Motor neuron (in vitro differentiated cells): ENCODE data around the gene SLC17A2. TPM values are rescaled to one million over a fixed set of nuclear protein-coding genes. Genes with fewer than 3 reads are reported as not detected.
A peak's percentile ranks its signal among the peaks of the same experiment; 100 is the strongest.

Experiments
- ATAC-seq, 8 experiments: fragments of 200-7000 bp; cut with Tn5 transposase; replicated peaks in 6 of 8; 2 replicates each; pipeline ENCODE4 v1.8.0; 2021; ENCODE audit warnings: mild to moderate bottlenecking in 8 of 8, moderate library complexity in 8 of 8
- H3K27ac ChIP-seq, 2 donors: fragments of 250-450 bp; sonication (Bioruptor Pico); 2 replicates each; pipeline ENCODE4 v1.9.0; 2021; ENCODE audit warnings: antibody characterized with exemption in 2 of 2, mild to moderate bottlenecking in 2 of 2, moderate library complexity in 1 of 2
- H3K4me1 ChIP-seq, 2 donors: fragments of 250-450 bp; sonication (Bioruptor Pico); replicated peaks in 1 of 2; 2 replicates each; pipeline ENCODE4 v1.6.1; 2021; ENCODE audit warnings: antibody characterized with exemption in 2 of 2, mild to moderate bottlenecking in 2 of 2, moderate library complexity in 1 of 2
- H3K4me3 ChIP-seq, 5 donors: fragments of 250-450 bp; sonication (Bioruptor Pico); 2 replicates each; pipeline ENCODE4 v1.9.0; 2021; ENCODE audit warnings: antibody characterized with exemption in 5 of 5, mild to moderate bottlenecking in 5 of 5, moderate library complexity in 4 of 5
- WGBS, 10 experiments: fragments of 450-650 bp; shearing (Covaris generic); methylation state at CpG; one replicate each; pipeline ENCODE4 v1.0.0; 2022; 5-methylcytosine and 5-hydroxymethylcytosine counted together
- in situ Hi-C, 9 experiments: fragments of 400-800 bp; cut with MboI; loops; one replicate each; pipeline ENCODE4 v1.15.0; 2021; ENCODE audit warnings: low sequenced_read_pairs in 9 of 9, low pct_unique_long_range_greater_than_20kb in 2 of 9; ENCODE audit not compliant: unreplicated experiment in 9 of 9
- total RNA-seq, 8 experiments: library from RNA; unstranded; fragments of 300-600 nt; gene quantifications; 2 replicates each; pipeline versions ENCODE4 v1.2.3 to v1.2.4, GENCODE V29; 2022

SLC17A2 gene
- total RNA-seq, 8 experiments from 2014 or later, result 0.14 to 0.31 TPM; not detected in 6

DNA sequence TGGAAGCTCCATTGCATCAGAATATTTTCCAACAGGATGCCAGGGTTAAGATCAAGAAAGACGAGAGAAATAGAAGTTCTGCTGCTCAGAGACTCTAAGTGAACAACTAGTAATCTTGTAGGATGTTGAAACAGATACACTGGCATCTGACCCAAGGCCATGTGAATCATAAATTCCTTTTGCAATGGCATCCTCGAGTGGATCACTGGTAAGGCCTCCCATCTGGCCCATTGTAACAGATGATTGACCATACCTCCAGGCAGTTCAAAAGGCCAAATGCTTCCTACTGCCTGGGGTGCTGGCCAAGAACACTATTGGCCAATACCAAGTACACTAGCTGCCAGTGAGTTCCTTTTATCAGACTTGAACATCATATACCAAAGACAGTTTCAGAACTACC lies 46.5 kb downstream of the SLC17A2 start:
- in situ Hi-C loops, result no loop called here
- Histone ChIP-seq H3K4me1 (no peaks in the 10 kb centered on the region), H3K27ac (no peak overlapping the region), H3K4me3 (no peak overlapping the region)
- ATAC-seq, result no peak
- WGBS, 10 experiments, result 0 to 100% (median 64%) methylated on average over 1 to 2 of the region's 2 CpGs; no CpG with 5 or more reads in 2 of the 10 experiments

GRCh38 chr6:25883536-25883935 lies 47.0 kb downstream of the SLC17A2 start:
- 50 to 100% (median 80%) methylated on average over 1 of the region's 1 CpG; no CpG with 5 or more reads in 5 of the 10 experiments for WGBS, 10 experiments
- no peak for ATAC-seq
- in situ Hi-C loops, result no loop called here
- Histone ChIP-seq H3K4me3 (no peak overlapping the region), H3K4me1 (no peaks in the 10 kb centered on the region), H3K27ac (no peak overlapping the region)

DNA sequence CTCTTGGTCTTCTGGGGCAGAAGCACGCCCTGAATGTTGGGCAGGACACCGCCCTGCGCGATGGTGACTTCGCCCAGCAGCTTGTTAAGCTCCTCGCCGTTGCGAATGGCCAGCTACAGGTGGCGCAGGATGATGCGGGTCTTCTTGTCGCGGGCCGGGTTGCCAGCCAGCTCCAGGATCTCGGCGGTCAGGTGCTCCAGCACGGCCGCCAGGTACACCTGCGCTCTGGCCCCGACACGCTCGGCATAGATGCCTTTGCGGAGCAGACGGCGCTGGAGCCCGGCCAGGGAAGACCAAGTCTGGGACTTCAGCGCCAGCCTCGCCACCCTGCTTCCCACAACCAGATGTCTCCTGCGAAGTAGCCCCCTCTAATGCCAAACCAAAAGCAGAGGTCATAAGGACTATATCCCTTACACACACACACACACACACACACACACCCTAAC lies 48.4 kb downstream of the SLC17A2 start:
- 0 to 98% (median 50%) methylated on average over 1 to 19 of the region's 28 CpGs; no CpG with 5 or more reads in 5 of the 10 experiments for WGBS, 10 experiments

GRCh38 chr6:25880601-25881000 lies 49.9 kb downstream of the SLC17A2 start:
- no peak overlapping the region for H3K27ac ChIP-seq
- no peaks in the 10 kb centered on the region for H3K4me1 ChIP-seq
- H3K4me3 ChIP-seq, result no peak overlapping the region
- in situ Hi-C loops, result no loop called here
- ATAC-seq, result no peak
- WGBS, 10 experiments, result 47 to 100% (median 81%) methylated on average over 1 to 4 of the region's 4 CpGs

More for the DNA sequence above, 48.4 kb downstream of the SLC17A2 start:
- H3K4me1 ChIP-seq, result no peaks in the 10 kb centered on the region
- ATAC-seq, result peak in 2 of 8 experiments; percentile 52 to 82
- no peak overlapping the region for H3K27ac ChIP-seq
- in situ Hi-C loops, result no loop called here
- H3K4me3 ChIP-seq, result no peak overlapping the region

GRCh38 chr6:25878721-25879322 lies 51.7 kb downstream of the SLC17A2 start:
- H3K27ac ChIP-seq, result no peak overlapping the region
- H3K4me3 ChIP-seq, result no peak overlapping the region
- H3K4me1 ChIP-seq, result no peaks in the 10 kb centered on the region
- 50 to 100% (median 93%) methylated on average over 1 to 2 of the region's 2 CpGs; no CpG with 5 or more reads in 1 of the 10 experiments for WGBS, 10 experiments
- no peak for ATAC-seq
- in situ Hi-C loops, result no loop called here

DNA sequence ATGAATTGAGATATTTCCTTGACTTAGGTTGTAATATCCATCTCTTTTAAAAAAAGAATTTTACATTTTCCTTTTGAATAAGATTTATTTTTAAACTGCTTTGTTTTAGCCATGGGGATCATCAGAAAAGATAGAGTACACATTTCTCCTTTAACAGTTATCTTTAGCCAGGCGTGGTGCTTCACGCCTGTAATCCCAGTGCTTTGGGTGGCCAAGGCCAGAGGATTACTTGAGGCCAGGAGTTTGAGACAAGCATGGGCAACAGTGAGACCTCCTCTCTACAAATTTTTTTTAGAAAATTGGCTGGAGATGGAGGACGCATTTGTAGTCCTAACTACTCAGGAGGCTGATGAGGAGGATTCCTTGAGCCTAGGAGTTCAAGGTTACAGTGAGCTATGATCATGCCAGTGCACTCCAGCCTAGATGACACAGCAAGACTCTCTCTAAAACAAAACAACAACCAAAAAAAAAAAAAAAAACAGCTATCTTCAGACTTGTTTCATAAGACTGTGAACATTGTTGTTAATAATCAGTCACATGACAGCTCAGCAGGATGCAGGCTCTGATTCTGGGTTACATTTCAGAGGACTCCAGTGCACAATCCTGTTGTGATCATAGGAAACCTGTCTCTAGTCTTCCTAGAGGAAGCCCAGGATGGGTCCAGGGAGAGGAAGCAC lies 54.4 kb downstream of the SLC17A2 start:
- Histone ChIP-seq H3K4me1 (no peaks in the 10 kb centered on the region), H3K27ac (no peak overlapping the region), H3K4me3 (no peak overlapping the region)
- no peak for ATAC-seq
- in situ Hi-C loops, result no loop called here
- 19 to 95% (median 56%) methylated on average over 2 to 3 of the region's 3 CpGs; no CpG with 5 or more reads in 2 of the 10 experiments for WGBS, 10 experiments

DNA sequence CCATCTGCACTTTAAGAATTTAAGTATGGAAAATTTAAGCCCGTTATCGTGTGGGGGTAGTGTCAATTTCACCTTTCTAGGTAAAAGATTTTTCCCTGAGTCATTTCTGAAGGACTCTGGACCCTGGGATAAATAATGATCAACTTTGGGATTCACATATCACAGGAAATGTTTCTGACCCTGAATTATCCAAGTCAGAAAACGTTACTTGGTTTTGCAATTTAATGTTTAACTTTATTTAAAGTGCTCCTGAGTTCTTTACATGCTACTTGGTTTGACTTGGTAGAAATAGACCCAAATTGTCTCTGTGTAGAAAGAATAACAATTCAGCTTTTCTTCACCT lies 55.0 kb downstream of the SLC17A2 start:
- Histone ChIP-seq H3K4me3 (no peak overlapping the region), H3K4me1 (no peaks in the 10 kb centered on the region), H3K27ac (no peak overlapping the region)
- WGBS, 10 experiments, result 0 to 100% (median 51%) methylated on average over 1 to 3 of the region's 3 CpGs; no CpG with 5 or more reads in 1 of the 10 experiments
- in situ Hi-C loops, result no loop called here
- ATAC-seq, result no peak

DNA sequence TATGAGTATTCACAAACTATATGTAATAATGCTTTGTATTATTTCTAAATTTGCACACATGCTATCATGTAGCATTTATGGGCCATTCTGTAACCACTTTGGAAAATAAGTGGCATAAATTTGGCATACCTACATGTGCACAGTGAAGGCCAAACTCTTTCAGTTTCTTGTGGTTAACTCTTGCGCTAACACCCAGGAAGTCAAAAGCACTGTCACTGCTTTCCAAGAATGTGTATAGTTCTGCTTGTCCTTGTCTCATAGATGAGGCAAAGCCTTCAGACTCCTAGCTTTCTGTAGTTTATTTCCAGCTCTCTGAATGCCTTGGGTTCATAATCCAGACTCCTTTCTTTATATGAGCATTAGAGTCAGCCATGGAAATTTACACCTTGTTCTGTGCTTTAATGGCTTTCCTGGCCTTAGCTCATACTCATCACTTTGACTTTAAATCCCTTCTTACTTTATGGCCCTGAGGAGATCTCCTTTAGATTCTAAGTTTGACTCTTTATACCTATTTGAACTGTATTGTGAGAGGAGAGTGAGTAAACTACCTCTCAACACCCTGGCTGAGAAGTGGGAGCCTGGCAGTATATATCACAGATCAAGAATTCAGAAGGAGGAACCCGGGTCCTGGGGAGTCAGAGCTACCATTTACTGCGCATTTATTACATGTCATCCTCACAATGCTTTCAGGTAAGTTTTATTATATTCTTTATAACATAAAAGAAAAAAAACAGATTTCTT lies 55.5 kb downstream of the SLC17A2 start:
- in situ Hi-C loops, result no loop called here
- no peak overlapping the region for H3K4me3 ChIP-seq
- H3K27ac ChIP-seq, result no peak overlapping the region
- WGBS, 10 experiments, result 33 to 95% (median 83%) methylated on average over 1 to 3 of the region's 3 CpGs; no CpG with 5 or more reads in 1 of the 10 experiments
- no peak for ATAC-seq
- H3K4me1 ChIP-seq, result no peaks in the 10 kb centered on the region

GRCh38 chr6:25874118-25874517 lies 56.4 kb downstream of the SLC17A2 start, which contains the start of gene SLC17A3:
SLC17A3 (minus strand) TSS chr6:25874243; CDS start chr6:25868387, 5,856 bp downstream.
- Histone ChIP-seq H3K4me3 (no peak within 1 kb of the TSS), H3K27ac (no peak within 1 kb of the TSS), H3K4me1 (no peaks in the 10 kb centered on the region)
- in situ Hi-C loops, result no loop called here
- no peak for ATAC-seq
- WGBS, 10 experiments, result 26 to 100% (median 87%) methylated on average over 1 to 3 of the region's 3 CpGs; no CpG with 5 or more reads in 2 of the 10 experiments

- H3K4me1 ChIP-seq, result no peaks in the 10 kb centered on the region
- no peak overlapping the region for H3K4me3 ChIP-seq
- in situ Hi-C loops, result no loop called here
- 60 to 100% (median 90%) methylated on average over 1 of the region's 1 CpG; no CpG with 5 or more reads in 4 of the 10 experiments for WGBS, 10 experiments
- no peak overlapping the region for H3K27ac ChIP-seq
- no peak for ATAC-seq
These were observed 57.7 kb downstream of the SLC17A2 start for GRCh38 chr6:25872814-25873213.

DNA sequence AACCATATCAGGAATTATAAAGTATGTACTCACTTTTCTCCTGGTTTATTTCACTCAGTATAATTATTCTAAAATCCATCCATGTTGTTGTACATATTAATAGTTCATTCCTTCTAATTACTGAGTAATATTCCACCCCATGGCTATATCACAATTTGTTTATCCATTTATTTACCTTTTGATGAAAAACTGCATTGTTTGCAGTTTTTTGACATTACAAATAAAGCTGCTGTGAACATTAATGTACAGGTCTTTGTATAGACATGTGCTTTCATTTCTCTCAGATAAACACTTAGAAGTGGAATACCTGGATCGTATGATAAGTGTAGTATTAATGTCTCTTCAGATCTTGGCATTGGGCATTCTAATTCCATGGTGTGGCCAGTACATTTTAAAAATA lies 60.7 kb downstream of the SLC17A2 start:
- WGBS, 10 experiments, result 0 to 91% (median 62%) methylated on average over 1 of the region's 1 CpG
- no peak overlapping the region for H3K27ac ChIP-seq
- no peak for ATAC-seq
- in situ Hi-C loops, result no loop called here
- H3K4me1 ChIP-seq, result no peaks in the 10 kb centered on the region
- H3K4me3 ChIP-seq, result no peak overlapping the region

GRCh38 chr6:25868436-25869183 lies 61.9 kb downstream of the SLC17A2 start:
- Histone ChIP-seq H3K4me3 (no peak overlapping the region), H3K4me1 (no peaks in the 10 kb centered on the region), H3K27ac (no peak overlapping the region)
- ATAC-seq, result no peak
- WGBS, 10 experiments, result 0 to 100% (median 62%) methylated on average over 1 to 3 of the region's 3 CpGs; no CpG with 5 or more reads in 2 of the 10 experiments
- in situ Hi-C loops, result no loop called here
